HG03439 (cell line): Measurements from ENCODE around the gene FABP7.

Source experiments
- ATAC-seq: cut with Tn5 transposase; IDR thresholded peaks from one replicate; pipeline ENCODE4 v1.9.1; 2021; ENCODE audit warnings: mild to moderate bottlenecking, moderate library complexity; ENCODE audit not compliant: unreplicated experiment

Gene FABP7

GRCh38 chr6:122832459-122832858 lies 52.9 kb downstream of the FABP7 start:
- ATAC-seq: no peak

- no peak for ATAC-seq
Measured at GRCh38 chr6:122833021-122833491, 53.5 kb downstream of the FABP7 start.
